HG03457 (cell line): ENCODE data around the gene PID1.

ENCODE experiments used
- ATAC-seq: cut with Tn5 transposase; IDR thresholded peaks from one replicate; pipeline ENCODE4 v1.9.1; 2021; ENCODE audit warnings: moderate number of reproducible peaks; ENCODE audit not compliant: unreplicated experiment

Gene PID1

DNA sequence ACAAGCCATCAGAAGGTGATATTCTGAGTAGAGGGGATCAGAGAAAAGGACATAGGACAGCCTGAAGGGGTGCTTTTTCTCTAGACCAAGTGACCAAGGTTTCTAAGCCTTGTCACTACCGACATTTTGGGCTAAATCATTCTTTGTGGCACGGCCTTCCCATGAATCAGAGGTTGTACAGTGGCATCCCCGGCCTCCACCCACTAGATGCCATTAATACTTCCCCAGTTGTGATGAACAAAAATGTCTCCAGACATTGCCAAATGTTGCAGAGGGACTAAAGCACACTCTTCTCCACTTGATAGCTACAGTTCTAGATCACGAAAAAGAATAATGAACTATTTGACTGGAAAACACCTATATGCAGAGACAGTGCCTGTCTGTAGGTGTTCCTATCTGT lies 143.6 kb downstream of the PID1 start:
- no peak for ATAC-seq

GRCh38 chr2:229126066-229126465 lies 145.0 kb downstream of the PID1 start:
- ATAC-seq, result no peak

DNA sequence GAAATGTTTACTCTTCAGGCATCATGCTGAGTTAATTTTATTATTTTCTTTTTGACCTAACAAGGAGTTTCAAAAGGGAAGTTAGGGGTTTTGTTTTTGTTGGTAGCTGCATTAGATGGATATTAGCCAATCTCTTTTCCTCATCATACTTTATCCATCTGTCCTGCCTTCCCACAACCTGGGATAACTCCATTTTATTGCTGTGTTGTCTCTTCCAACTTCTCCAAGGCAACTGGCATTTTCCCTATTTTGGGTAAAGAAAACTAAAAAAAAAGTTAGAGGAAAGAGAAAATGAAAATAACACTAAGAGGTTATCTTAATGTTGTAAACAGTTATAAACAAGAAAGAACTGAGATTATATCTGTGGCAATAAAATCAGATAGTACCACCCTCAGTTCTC lies 147.0 kb downstream of the PID1 start:
- ATAC-seq, result no peak

DNA sequence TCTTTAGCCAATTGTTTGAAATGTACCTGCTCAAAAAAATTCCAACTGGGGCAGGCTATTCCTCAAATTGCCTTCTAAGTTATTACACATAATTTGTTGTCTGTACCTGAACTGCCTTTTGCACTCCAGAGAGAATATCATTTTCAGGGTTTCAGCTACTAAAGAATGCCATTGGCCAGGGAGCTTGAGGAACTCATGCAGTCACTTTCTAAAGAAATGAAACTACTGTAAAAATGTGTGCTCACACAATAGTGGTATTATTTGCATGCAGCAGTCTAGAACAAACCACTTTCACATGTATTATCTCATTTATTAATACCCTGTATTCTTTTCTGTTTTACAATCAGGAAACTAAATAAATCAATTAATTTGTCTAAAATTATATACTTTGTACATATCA lies 152.2 kb downstream of the PID1 start:
- ATAC-seq, result no peak

DNA sequence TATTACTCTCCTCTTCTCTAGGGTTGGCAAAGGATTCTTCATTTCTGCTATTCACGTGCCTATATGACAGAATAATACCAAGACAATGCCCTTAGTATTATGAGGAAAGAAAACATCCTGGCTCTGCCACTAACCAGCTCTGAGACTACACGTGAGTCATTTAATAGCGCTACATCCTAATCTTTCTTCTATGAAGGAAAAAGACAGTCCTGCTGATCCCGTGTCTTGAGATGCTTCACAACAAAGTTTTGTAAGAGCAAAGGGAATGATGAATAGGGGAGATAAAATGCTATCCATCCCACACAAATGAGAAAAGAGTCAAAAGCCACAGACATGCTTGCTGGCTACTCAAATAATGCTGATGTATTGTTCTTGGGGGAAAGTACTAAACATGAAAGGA lies 152.8 kb downstream of the PID1 start:
- ATAC-seq, result no peak

GRCh38 chr2:229111744-229112143 lies 159.3 kb downstream of the PID1 start:
- ATAC-seq, result no peak

DNA sequence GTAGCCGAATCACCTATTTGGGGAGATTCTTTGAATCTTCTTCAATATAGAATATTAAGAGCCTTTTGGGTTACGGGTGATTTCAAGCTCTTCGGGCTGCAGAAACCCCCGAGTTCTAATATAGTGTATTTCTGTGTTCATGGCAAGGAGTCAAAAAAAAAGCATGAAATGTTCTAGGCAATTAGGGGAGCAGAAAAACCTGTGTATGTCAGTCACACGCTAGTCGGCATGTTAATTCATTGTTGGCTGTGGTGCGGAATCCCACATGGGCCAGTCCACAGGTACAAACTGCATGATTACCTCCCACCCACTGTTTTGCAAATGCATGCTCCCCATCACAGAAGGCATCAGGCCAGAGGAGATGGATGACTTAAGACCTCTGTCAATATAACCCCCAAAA lies 161.9 kb downstream of the PID1 start:
- no peak for ATAC-seq

GRCh38 chr2:229107601-229108000 lies 163.5 kb downstream of the PID1 start:
- ATAC-seq, result no peak

DNA sequence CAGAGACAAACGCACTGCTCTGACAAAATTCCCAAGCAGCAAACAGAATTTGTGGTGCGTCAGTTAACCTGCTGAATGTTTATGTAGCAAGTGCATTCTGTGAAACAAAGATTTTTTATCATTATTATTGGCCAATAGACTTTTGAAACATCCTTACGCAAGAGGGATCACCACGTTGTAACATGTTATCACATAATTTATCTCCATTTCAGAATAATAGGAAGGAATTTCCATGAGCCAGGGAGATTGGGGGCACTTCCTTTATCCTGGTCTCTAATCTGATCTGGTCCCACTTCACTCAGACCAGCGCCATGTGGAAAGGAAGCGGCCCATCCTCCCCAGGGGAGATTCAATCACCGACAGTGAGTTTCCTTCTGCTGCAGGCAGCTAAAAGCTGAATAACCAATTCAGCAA lies 166.1 kb downstream of the PID1 start:
- no peak for ATAC-seq

GRCh38 chr2:229104025-229104424 lies 167.1 kb downstream of the PID1 start:
- no peak for ATAC-seq

DNA sequence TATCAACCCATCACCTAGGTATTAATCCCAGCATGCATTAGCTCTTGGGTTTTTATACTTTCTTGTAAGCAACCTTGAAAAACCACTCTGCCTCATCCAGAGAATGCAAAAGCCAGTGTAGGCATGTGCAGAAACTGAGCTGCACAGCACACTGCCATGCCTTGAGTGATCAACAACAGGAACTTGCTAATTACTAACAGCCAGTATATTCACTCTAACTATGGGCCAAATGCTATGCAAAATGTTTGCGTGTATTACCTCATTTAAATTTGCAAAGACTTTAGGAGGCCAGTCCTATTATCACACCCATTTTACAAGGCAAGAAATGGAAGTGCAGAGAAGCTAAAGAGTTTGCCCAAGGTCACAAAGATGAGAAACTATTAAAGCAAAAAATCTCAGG lies 169.8 kb downstream of the PID1 start:
- ATAC-seq, result no peak

- ATAC-seq, result no peak
Observed at GRCh38 chr2:229099231-229099630, 171.9 kb downstream of the PID1 start.

- ATAC-seq, result no peak
Observed at GRCh38 chr2:229098801-229099200, 172.3 kb downstream of the PID1 start.

- ATAC-seq, result no peak
Observed at GRCh38 chr2:229096409-229097066, 174.5 kb downstream of the PID1 start.

GRCh38 chr2:229095472-229095871 lies 175.6 kb downstream of the PID1 start:
- no peak for ATAC-seq

GRCh38 chr2:229090225-229090624 lies 180.9 kb downstream of the PID1 start:
- ATAC-seq, result no peak

GRCh38 chr2:229089776-229090175 lies 181.3 kb downstream of the PID1 start:
- ATAC-seq, result no peak

- no peak for ATAC-seq
Observed at GRCh38 chr2:229088966-229089700, 182.0 kb downstream of the PID1 start.

DNA sequence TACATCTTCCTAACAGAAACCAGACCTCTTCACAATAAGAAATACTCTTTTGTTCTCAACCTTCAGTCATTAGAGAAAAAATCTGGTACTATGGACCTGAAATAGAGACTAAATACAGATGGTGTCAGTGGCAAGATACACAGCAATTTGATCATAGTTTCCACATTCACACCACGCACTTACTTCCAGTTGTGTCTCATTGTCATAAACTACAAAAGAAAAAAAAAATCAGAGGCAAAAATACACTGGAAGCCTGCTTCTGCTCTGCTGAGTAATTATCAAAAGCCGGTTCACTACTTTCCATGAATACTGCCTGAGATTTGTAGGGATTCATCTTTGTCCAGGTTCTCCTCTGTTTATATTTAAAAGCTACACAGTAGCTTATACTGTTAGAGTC lies 182.6 kb downstream of the PID1 start:
- no peak for ATAC-seq

GRCh38 chr2:229087843-229088516 lies 183.1 kb downstream of the PID1 start:
- no peak for ATAC-seq

DNA sequence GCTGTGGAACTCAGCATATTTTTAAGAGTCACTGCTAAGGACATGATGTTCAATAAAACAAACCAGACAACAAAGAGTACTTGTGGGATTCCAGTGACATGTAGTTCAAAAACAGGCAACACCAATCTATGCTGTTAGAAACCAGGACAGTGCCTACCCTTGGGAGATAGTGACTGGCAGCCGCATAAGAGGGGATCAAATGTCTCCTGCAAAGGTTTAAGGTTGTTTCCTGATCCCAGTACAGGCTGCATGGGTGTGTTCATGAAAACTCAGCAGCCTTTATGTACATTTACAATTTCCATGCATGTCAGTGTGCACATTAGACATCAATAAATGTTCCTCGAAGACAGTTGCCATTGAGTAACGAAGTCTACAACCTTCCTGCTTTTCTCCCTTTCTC lies 183.8 kb downstream of the PID1 start:
- ATAC-seq, result no peak

DNA sequence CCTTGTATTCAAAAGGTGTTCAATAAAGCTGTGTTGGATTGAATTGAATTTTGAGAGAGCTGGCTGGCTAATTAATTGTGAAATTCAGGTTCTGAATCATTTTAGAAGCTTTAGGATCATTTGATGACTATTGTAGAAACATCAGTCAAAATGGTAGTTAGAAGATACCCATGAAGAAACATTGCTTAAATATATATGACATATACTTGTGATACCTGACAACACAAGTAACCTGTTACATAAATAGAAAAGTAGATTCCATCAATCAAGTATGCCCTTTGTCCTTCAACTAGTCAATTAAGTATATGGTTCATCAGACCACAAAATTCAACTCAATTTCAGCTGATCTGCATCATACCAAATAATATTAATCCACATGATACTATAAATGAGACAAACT lies 185.6 kb downstream of the PID1 start:
- ATAC-seq, result no peak
